Kidney glomerular epithelial cell (primary cell): Measurements from ENCODE around the gene CLDN6.
"Not testable (repeated sequence)": the region's sequence is repeated elsewhere in the genome, so short reads cannot be mapped to it uniquely, and the experiment has no call there.

Experiments
- DNase-seq: peaks from one replicate; lab custom pipeline; 2025; lab: John Stamatoyannopoulos, UW

CLDN6 gene

DNA sequence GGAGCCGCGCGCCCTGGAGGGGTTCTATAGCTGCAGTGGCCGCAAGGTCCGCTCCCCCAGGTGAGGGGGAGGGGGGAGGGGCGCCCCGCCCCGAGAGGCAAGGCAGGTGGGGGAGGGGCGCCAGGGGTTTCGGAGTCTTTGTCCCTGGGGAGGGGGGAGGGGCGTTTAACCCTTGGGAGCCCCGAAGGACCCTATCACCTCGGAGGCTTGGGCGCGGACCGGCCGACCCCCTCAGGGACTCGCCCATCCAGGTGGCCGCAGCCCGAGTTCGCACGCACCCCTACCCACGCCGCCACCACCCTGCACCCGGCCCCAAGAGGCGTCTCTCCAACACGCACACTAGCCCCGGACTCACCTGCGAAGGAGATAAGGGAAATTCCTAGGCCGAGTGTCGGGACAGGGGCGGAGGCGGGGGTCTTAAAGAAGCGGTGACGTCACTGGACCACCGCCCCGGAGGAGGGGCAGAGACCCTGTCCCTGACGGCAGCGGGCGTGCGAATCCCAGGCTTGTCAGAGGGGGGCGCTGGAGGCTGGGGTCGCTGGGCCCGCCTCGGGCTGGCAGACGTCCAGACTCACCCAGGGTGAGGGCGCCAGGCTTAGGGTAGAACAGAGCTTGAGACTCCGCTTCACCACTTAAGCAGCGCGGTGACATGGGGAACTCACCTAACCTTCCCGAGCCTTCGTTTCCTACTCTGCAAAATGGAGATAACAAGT lies at the start of gene CLDN6:
TSS of gene CLDN6 (minus strand) at position 390 of the 713 bp plus-strand sequence. CDS start 2,162 bp downstream, outside the sequence.
- DNase-seq, result no peak

DNA sequence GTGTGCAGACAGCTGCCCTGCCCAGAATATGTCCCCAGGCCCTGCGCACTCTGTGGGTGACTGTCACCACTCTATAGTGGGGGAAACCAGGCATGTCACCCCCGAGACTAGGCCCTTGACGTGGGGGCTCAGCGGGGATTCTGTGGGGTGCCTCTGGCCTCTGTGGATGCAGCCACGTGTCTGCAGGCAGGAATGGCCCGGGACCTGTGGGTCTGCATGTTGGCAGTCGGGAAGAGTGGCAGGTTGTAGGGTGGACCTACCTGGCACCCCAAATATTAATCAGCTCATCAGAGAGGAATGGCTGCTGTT lies 48.4 kb upstream of the CLDN6 start:
- DNase-seq, result no peak

DNA sequence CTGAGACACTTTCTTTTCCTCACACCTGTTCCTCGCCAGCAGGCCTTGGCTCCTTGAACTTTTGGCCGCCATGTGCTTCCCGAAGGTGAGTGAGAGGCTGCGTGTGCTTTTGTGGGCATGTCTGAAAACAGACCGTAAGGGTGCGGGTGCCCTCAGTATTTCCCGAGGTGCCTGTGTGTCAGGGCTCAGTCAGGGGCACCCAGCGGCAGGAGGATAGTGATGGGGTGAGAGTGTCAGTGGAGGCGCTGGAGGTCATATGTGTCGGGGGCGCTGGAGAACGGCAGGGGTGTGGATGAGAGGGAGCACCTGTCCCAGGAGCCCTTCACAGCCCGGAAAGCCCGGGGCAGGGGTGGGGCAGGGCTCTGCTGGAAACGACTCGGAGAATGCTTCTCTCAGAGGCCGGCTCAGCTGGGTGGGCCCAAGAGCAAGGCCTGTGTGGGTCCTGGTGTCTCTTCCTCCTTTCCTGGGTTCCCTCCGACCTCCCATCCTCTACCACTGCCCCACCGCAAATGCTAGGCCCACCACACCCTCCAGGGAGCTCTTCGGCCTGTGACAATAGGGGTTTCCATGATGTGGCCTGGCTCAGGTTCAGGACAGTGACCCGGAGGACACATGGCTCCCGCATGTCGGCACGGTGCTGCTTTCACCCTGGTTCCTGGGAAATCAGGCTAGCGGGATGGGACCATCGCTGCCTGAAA lies 47.9 kb upstream of the CLDN6 start:
- no peak for DNase-seq

- peak; percentile 83 for DNase-seq
Measured at GRCh38 chr16:3065069-3065741, 47.2 kb upstream of the CLDN6 start, which contains the start of gene IL32. Gene IL32 (plus strand): TSS chr16:3065640. CDS start chr16:3065812, 172 bp downstream.

GRCh38 chr16:3063625-3064386 lies 45.8 kb upstream of the CLDN6 start:
- DNase-seq, result no peak

GRCh38 chr16:3062553-3062952 lies 44.6 kb upstream of the CLDN6 start:
- DNase-seq, result no peak

GRCh38 chr16:3060339-3061127 lies 42.5 kb upstream of the CLDN6 start:
- DNase-seq, result no peak

DNA sequence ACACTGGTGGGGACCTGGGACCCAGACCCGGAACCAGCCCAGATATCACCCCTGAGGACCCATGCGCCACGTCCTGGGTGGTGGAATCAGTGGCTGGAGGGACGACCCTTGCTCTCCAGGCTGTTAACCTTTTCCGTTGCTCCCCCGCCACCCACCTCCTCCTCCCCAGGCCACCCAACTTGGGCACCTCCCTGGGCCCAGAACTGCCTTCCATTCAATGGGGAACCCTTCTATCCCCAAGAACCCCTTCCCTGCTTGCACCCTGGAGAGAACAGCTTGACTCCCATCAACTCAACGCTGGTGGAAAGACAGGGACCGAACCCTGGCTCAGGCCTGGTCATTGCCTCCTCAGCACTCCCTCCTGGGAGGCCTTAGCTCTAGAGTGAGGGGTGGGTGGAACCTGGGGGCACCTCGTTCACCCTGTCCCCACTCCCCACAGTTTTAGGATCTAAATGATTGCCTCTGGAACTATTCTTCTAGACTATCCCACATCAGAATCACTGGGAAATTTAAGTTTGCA lies 41.8 kb upstream of the CLDN6 start:
- DNase-seq, result no peak

DNA sequence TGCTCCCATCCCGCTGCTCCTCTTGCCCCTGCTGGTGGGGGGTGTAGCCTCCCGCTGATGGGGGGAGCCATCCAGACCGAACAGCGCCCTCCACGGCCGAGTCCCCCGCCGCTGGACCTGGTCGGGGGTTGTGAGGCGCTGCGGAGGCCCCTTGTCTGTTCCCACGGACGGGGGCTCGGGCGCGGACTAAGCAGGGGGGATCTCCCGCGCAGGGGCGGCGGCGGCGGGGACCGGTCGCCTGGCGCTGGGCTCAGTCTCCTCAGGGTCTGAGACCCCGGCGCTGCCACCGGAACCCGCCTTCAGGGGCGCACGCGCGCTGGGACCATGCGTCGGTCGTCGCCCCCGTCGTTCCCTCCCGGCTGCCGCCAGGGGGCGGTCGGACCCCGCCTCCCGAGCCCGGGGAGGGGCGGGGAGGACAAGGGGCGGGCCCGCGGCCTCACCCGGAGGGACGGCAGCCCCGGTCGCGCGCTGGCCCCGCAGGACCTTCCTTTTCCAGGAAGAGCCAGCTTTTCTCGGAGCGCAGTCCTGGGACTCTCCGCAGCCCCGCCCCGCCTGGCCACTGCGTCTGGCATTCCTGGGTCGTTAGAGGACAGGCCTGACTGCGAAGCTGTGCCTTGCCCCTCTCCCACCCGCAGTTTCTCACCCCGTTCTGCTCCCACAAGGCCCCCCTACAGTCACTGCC lies 41.2 kb upstream of the CLDN6 start:
- no peak for DNase-seq

- DNase-seq, result no peak
Measured at GRCh38 chr16:3058139-3059030, 40.4 kb upstream of the CLDN6 start.

DNA sequence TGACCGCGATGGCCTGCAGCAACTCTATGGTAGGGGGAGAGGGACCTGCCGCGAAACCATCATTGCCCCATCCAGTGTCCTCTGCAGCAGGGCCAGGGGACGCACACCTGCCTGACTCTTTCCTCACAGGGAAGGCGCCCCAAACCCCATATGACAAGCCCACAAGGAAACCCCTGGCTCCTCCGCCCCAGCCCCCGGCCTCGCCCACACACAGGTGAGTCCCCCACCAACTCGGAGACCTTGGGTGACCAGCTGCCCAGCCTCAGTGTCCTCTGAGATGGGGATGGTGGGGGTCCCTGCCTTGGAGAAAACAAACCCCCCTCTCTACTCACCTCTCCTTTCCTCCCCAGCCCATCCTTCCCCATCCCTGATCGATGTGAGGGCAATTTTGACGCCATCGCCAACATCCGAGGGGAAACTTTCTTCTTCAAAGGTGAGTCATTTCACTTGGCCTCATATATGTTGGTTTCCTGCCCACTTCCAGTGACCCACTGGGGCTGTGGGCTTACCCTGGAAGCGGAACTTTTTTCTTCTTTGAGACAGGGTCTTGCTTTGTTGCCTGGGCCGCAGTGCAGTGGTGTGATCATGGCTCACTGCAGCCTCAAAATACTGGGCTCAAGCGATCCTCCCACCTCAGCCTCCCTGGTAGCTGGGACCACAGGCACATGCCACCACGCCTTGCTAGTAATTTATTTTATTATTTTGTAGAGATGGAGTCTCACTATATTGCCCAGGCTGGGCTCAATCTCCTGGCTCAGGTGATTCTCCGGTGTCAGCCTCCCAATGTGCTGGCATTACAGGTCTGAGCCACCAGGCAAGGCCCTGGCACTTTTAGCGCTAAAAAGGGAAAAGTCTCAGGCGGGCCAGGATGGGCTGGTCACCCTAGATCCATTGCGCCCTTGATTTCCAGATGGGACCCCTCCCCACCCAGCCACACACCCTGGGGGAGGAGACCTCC lies 39.5 kb upstream of the CLDN6 start:
- DNase-seq, result no peak

GRCh38 chr16:3056336-3057180 lies 38.6 kb upstream of the CLDN6 start:
- no peak for DNase-seq

DNA sequence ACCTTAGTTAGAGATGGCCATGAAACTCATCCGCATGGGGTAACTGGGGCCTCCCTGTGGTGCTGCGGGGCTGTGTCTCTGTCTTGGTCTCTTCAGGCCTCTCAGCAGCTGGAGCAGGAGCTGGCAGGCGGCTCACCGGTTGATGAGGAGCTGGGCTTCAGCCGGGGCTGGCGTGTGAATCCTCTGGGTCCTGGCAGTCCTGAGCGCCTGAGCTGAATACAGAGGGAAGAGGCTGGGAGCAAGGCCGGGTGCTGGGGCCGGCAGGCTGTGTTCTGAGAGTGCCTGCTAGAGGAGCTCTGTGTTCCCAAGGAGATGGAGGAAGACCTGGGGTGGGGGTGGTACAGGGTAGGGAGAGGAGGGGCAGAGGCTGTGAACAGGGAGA lies 37.7 kb upstream of the CLDN6 start:
- not testable (repeated sequence) for DNase-seq

DNA sequence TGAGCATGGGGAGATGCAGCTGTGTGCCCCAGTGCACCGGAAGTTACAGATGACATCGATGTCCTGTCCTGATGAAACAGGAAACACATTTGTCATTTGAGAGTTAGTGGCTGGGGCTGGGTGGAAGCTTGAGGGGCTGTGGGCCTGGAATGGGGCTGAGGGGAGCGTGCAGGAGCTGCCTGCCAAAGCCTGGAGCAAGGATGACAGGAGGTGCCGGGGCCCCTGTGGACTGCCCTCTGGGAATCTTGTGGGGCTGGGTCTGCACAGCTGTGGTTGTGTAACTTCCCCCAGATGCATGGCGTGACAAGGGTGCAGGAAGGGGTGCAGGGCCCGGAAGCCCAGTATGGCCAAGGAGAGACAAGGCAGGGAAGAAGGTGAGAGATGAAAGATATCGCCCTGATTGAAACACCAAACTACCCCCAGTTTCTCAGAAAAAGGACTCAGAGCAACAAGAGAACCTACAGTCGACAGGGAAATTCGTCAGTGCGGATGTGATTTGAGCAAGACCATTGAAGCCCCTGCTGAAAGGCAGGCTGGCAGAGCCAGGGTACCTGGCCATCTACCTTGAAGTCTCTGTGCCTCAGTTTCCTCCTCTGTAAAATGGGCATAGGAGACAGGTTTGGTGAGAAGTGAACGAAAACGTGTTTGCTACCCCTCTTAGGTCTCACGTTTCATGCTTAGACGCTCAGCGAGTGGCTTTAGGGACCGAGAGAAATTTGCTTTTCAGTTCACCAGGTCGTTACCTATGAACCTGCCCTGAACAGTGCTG lies 37.2 kb upstream of the CLDN6 start:
- DNase-seq, result no peak

GRCh38 chr16:3053330-3053710 lies 35.3 kb upstream of the CLDN6 start:
- not testable (repeated sequence) for DNase-seq

- not testable (repeated sequence) for DNase-seq
Measured at GRCh38 chr16:3052571-3053329, 34.8 kb upstream of the CLDN6 start.
